Renal pelvis (tissue), 4 donors: ENCODE data around the gene CC2D2A. TPM values are rescaled to one million over a fixed set of nuclear protein-coding genes. Genes with fewer than 3 reads are reported as not detected.
"Not testable (repeated sequence)": the region's sequence is repeated elsewhere in the genome, so short reads cannot be mapped to it uniquely, and the experiment has no call there.

Experiments used
- DNase-seq: peaks from one replicate; pipeline ENCODE4 v3.0.0-alpha.2; 2013
- polyA plus RNA-seq, 3 donors: library from polyadenylated mRNA; unstranded; fragments of 120-200 nt; gene quantifications; one replicate each; pipeline ENCODE4 v1.2.1, GENCODE V29; 2013; ENCODE audit not compliant: insufficient read length in 3 of 3

The CC2D2A gene
- polyA plus RNA-seq, 3 donors: 48.1 to 58.4 (median 49.0) TPM

- DNase-seq: no peak
Observed at GRCh38 chr4:15552557-15553362, 83.1 kb downstream of the CC2D2A start.

GRCh38 chr4:15556511-15557092 lies 86.9 kb downstream of the CC2D2A start:
- DNase-seq: no peak

GRCh38 chr4:15557786-15558550 lies 88.3 kb downstream of the CC2D2A start:
- DNase-seq: no peak

GRCh38 chr4:15558561-15558960 lies 88.9 kb downstream of the CC2D2A start:
- DNase-seq: no peak

GRCh38 chr4:15562114-15562513 lies 92.4 kb downstream of the CC2D2A start:
- no peak for DNase-seq

GRCh38 chr4:15562623-15563022 lies 92.9 kb downstream of the CC2D2A start:
- DNase-seq: no peak

GRCh38 chr4:15563871-15564270 lies 94.2 kb downstream of the CC2D2A start:
- DNase-seq: no peak

GRCh38 chr4:15568821-15569220 lies 99.1 kb downstream of the CC2D2A start:
- no peak for DNase-seq

- DNase-seq: no peak
Observed at GRCh38 chr4:15569746-15570145, 100.1 kb downstream of the CC2D2A start.

GRCh38 chr4:15575966-15576365 lies 106.3 kb downstream of the CC2D2A start:
- DNase-seq: no peak

- DNase-seq: no peak
Observed at GRCh38 chr4:15577508-15577907, 107.8 kb downstream of the CC2D2A start.

GRCh38 chr4:15584785-15585184 lies 115.1 kb downstream of the CC2D2A start:
- no peak for DNase-seq

GRCh38 chr4:15585331-15585730 lies 115.6 kb downstream of the CC2D2A start:
- DNase-seq: no peak

GRCh38 chr4:15586066-15586465 lies 116.4 kb downstream of the CC2D2A start:
- no peak for DNase-seq

- DNase-seq: no peak
Observed at GRCh38 chr4:15587649-15588048, 118.0 kb downstream of the CC2D2A start.

GRCh38 chr4:15592799-15593198 lies 123.1 kb downstream of the CC2D2A start:
- no peak for DNase-seq

GRCh38 chr4:15598644-15599043 lies 129.0 kb downstream of the CC2D2A start:
- DNase-seq: no peak

- DNase-seq: no peak
Observed at GRCh38 chr4:15600176-15600575, 130.5 kb downstream of the CC2D2A start.

- DNase-seq: no peak
Observed at GRCh38 chr4:15601862-15602261, 132.2 kb downstream of the CC2D2A start.

GRCh38 chr4:15605537-15605936 lies 135.9 kb downstream of the CC2D2A start:
- DNase-seq: no peak

GRCh38 chr4:15610855-15611254 lies 141.2 kb downstream of the CC2D2A start:
- no peak for DNase-seq

- no peak for DNase-seq
Observed at GRCh38 chr4:15612136-15612535, 142.5 kb downstream of the CC2D2A start.

- not testable (repeated sequence) for DNase-seq
Observed at GRCh38 chr4:15614891-15615290, 145.2 kb downstream of the CC2D2A start.
